B cell (primary cell): ENCODE measurements around the gene PLD1. TPM values are rescaled to one million over a fixed set of nuclear protein-coding genes. Genes with fewer than 3 reads are reported as not detected.

ENCODE experiments used
- ATAC-seq: fragments of 200-7000 bp; cut with Tn5 transposase; one replicate; pipeline ENCODE4 v1.10.0; 2021; ENCODE audit warnings: low read depth, mild to moderate bottlenecking, moderate number of reproducible peaks, moderate library complexity
- CTCF ChIA-PET: fragments of 350-600 bp; sonication (Branson Sonifier 250); formaldehyde crosslinking; loops from one replicate; lab custom pipeline; 2021; ENCODE audit warnings: antibody characterized with exemption, inconsistent platforms; lab: Charles Lee
- POLR2A ChIA-PET: fragments of 350-600 bp; sonication (Branson Sonifier 250); formaldehyde crosslinking; loops from one replicate; lab custom pipeline; 2021; ENCODE audit warnings: antibody characterized with exemption; lab: Charles Lee
- DNase-seq: peaks from one replicate; pipeline ENCODE4 v3.0.0; 2013
- H2AFZ ChIP-seq: 2 replicates; pipeline ENCODE4 v1.6.1; 2012; ENCODE audit warnings: mild to moderate bottlenecking, low read depth, low read length; ENCODE audit not compliant: insufficient read depth, poor library complexity, severe bottlenecking
- H3K27ac ChIP-seq, 2 donors: 1 replicate in 1 of 2; 2 replicates in 1 of 2; pipeline ENCODE4 v1.5.1; 2012 to 2013; ENCODE audit warnings: low read length in 2 of 2, mild to moderate bottlenecking in 2 of 2, moderate library complexity in 1 of 2
- H3K27me3 ChIP-seq, 4 experiments: fragments of 200-600 bp in 1 of 4; sonication (generic) in 1 of 4; replicated peaks in 1 of 4; 1 replicate in 2 of 4; 2 replicates in 2 of 4; pipeline versions ENCODE4 v1.6.1 to v1.7.0; 2013 to 2016; ENCODE audit warnings: low read length in 3 of 4, mild to moderate bottlenecking in 2 of 4, mixed read lengths in 1 of 4, moderate library complexity in 1 of 4; ENCODE audit not compliant: insufficient read depth in 4 of 4, control insufficient read depth in 3 of 4; ENCODE audit errors: control extremely low read depth in 1 of 4
- H3K36me3 ChIP-seq, 2 experiments: replicated peaks in 1 of 2; 1 replicate in 1 of 2; 2 replicates in 1 of 2; pipeline versions ENCODE4 v1.6.1 to v1.7.1; 2013; ENCODE audit warnings: low read length in 1 of 2; ENCODE audit not compliant: insufficient read depth in 2 of 2, control insufficient read depth in 1 of 2; ENCODE audit errors: control extremely low read depth in 1 of 2, extremely low read depth in 1 of 2
- H3K4me1 ChIP-seq, 2 donors: fragments of 200-600 bp in 1 of 2; sonication (generic) in 1 of 2; 1 replicate in 1 of 2; 2 replicates in 1 of 2; pipeline versions ENCODE4 v1.5.1 to v1.6.1; 2013 to 2017; ENCODE audit warnings: low read length in 2 of 2; ENCODE audit not compliant: control insufficient read depth in 2 of 2, insufficient read depth in 2 of 2
- H3K4me2 ChIP-seq: replicated peaks from 2 replicates; pipeline ENCODE3; 2012; ENCODE audit warnings: mild to moderate bottlenecking, low read depth, low read length; ENCODE audit not compliant: poor library complexity, severe bottlenecking
- H3K4me3 ChIP-seq, 5 experiments: fragments of 200-600 bp in 1 of 5; sonication (generic) in 1 of 5; 1 replicate in 3 of 5; 2 replicates in 2 of 5; pipeline versions ENCODE4 v1.5.1 to v1.7.0; 2011 to 2016; ENCODE audit warnings: low read length in 4 of 5, mild to moderate bottlenecking in 4 of 5, low read depth in 2 of 5, control low read depth in 1 of 5, moderate library complexity in 1 of 5; ENCODE audit not compliant: insufficient read depth in 1 of 5; ENCODE audit errors: control extremely low read depth in 1 of 5, extremely low read depth in 1 of 5
- H3K79me2 ChIP-seq: fragments of 200-600 bp; sonication (generic); one replicate; pipeline ENCODE4 v1.6.0; 2016; ENCODE audit warnings: low read length; ENCODE audit not compliant: control insufficient read depth, insufficient read depth
- H3K9ac ChIP-seq: fragments of 200-600 bp; sonication (generic); 2 replicates; pipeline ENCODE4 v1.6.1; 2017; ENCODE audit warnings: mild to moderate bottlenecking, low read length, moderate library complexity
- H3K9me3 ChIP-seq, 3 donors: one replicate each; pipeline versions ENCODE4 v1.6.1 to v1.7.1; 2013; ENCODE audit warnings: low read length in 2 of 3; ENCODE audit not compliant: control insufficient read depth in 2 of 3, insufficient read depth in 1 of 3; ENCODE audit errors: control extremely low read depth in 1 of 3
- H4K20me1 ChIP-seq: 2 replicates; pipeline ENCODE4 v1.6.0; 2012; ENCODE audit warnings: mild to moderate bottlenecking, low read length; ENCODE audit not compliant: insufficient read depth, control insufficient read depth, poor library complexity, severe bottlenecking
- H3K27ac Mint-ChIP-seq: one replicate; pipeline ENCODE4 v1.8.0; 2021; ENCODE audit warnings: mixed read lengths
- H3K27me3 Mint-ChIP-seq: one replicate; pipeline ENCODE4 v1.8.0; 2021; ENCODE audit warnings: mixed read lengths
- H3K4me1 Mint-ChIP-seq: one replicate; pipeline ENCODE4 v1.8.0; 2021; ENCODE audit warnings: mixed read lengths
- H3K4me3 Mint-ChIP-seq: one replicate; pipeline ENCODE4 v1.8.0; 2021; ENCODE audit warnings: mixed read lengths
- H3K9me3 Mint-ChIP-seq: one replicate; pipeline ENCODE4 v1.8.0; 2022; ENCODE audit warnings: mixed read lengths; ENCODE audit not compliant: insufficient read depth
- EZH2 ChIP-seq: IDR thresholded peaks from 2 replicates; pipeline ENCODE4 v1.6.1; 2012; ENCODE audit warnings: borderline replicate concordance, low read depth, mild to moderate bottlenecking, moderate library complexity, low read length; ENCODE audit not compliant: insufficient read depth, poor library complexity, severe bottlenecking
- WGBS: methylation state at CpG from one replicate; pipeline ENCODE4 v1.1.5; 2013; ENCODE audit warnings: missing lambda C conversion rate; ENCODE audit not compliant: insufficient coverage; 5-methylcytosine and 5-hydroxymethylcytosine counted together
- intact Hi-C: fragments of 100-400 bp; cut with micrococcal nuclease; formaldehyde crosslinking; loops from one replicate; pipeline ENCODE4 v1.10.0; 2022
- polyA plus RNA-seq: library from polyadenylated mRNA; depleted of rRNA; stranded (reverse); fragments of >200 nt; gene quantifications from 2 replicates; pipeline ENCODE4 v1.2.3, GENCODE V29; 2012
- total RNA-seq, 2 donors: library from RNA; stranded (reverse); fragments of 120-200 nt in 1 of 2; gene quantifications; 1 replicate in 1 of 2; 2 replicates in 1 of 2; pipeline versions ENCODE4 v1.2.3 to v1.2.4, GENCODE V29; 2013 to 2022
- TF ChIP-seq, protein P1 (sequence below): fragments of 200-600 bp; IDR thresholded peaks from one replicate; pipeline ENCODE4 v1.8.0; 2022; ENCODE audit warnings: antibody characterized with exemption, mild to moderate bottlenecking

PLD1 gene
- total and polyA plus RNA-seq, 2 donors (not counting 1 experiment from before 2014, with no cell fraction given), result 0.24 to 0.52 TPM

GRCh38 chr3:171749124-171749523, 61.2 kb downstream of the PLD1 start:
- H3K9me3 Mint-ChIP-seq, result no peaks in the 10 kb centered on the region
- peaks cover 6% of the 10 kb centered on the region for H3K27me3 Mint-ChIP-seq
- Histone ChIP-seq H3K27me3 (no peaks in the 10 kb centered on the region), H3K27ac (no peak overlapping the region), H4K20me1 (no peaks in the 10 kb centered on the region), H3K4me3 (no peak overlapping the region), H3K36me3 (no peaks in the 10 kb centered on the region), H3K9ac (no peak overlapping the region), H3K9me3 (peaks cover 0 to 10% (median 0%) of the 10 kb centered on the region in 3 donors), H3K4me2 (no peak overlapping the region), H3K4me1 (no peaks in the 10 kb centered on the region), H2AFZ (no peak overlapping the region), H3K79me2 (no peaks in the 10 kb centered on the region)
- ChIA-PET POLR2A (no interaction called here), CTCF (no interaction called here)
- DNase-seq, result no peak
- ATAC-seq, result no peak
- WGBS, result no CpG with 5 or more reads among the region's 1 CpG
- H3K27ac Mint-ChIP-seq, result no peak overlapping the region
- intact Hi-C loops, result no loop called here
- H3K4me3 Mint-ChIP-seq, result no peak overlapping the region
- H3K4me1 Mint-ChIP-seq, result no peaks in the 10 kb centered on the region
- no peak for TF ChIP-seq EZH2
- TF ChIP-seq, protein P1, sequence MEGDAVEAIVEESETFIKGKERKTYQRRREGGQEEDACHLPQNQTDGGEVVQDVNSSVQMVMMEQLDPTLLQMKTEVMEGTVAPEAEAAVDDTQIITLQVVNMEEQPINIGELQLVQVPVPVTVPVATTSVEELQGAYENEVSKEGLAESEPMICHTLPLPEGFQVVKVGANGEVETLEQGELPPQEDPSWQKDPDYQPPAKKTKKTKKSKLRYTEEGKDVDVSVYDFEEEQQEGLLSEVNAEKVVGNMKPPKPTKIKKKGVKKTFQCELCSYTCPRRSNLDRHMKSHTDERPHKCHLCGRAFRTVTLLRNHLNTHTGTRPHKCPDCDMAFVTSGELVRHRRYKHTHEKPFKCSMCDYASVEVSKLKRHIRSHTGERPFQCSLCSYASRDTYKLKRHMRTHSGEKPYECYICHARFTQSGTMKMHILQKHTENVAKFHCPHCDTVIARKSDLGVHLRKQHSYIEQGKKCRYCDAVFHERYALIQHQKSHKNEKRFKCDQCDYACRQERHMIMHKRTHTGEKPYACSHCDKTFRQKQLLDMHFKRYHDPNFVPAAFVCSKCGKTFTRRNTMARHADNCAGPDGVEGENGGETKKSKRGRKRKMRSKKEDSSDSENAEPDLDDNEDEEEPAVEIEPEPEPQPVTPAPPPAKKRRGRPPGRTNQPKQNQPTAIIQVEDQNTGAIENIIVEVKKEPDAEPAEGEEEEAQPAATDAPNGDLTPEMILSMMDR, result no peak

DNA sequence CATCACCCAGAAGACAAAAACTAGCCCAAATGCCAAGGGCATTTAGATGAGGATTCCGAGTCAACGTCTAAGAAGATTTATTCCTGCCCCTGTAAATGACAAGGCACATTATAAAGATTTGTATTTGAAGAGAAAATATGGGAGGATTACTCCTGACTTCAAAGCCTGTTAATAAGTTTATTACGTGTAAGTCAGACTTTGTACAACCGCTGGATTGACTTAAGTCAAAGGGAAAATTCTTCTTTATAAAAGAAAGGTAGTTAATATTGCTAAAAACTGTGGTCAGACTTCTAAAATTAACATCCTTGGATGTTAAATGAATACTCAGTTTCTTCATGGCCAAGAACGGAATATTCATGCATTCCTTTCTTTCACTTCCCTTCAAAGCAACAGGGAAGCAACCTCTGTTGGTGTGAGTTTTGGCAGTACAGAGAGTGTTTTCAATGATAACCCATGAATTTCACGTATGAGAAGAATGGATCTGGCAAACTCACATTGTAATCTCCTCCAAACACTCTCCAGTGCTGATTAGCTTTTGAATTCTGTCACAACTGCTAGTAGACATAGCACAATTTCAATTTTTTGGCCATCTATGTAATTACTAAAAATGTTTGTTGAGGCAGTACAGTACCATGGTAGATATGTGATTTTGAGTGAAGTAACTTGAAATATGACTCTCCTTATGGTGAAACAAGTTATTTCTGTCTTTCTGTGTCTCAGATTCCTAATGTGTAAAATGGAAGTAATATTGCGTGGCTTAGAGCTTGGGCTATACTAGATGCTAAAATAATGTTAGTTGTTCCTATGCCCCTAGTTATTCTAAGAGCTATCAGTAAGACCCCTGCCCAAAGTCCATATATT, 62.0 kb downstream of the PLD1 start:
- Histone ChIP-seq H3K9me3 (peaks cover 0 to 10% (median 0%) of the 10 kb centered on the region in 3 donors), H3K36me3 (no peaks in the 10 kb centered on the region), H3K4me3 (no peak overlapping the region), H3K27me3 (no peaks in the 10 kb centered on the region), H3K4me1 (no peaks in the 10 kb centered on the region), H4K20me1 (no peaks in the 10 kb centered on the region), H3K79me2 (no peaks in the 10 kb centered on the region), H3K9ac (no peak overlapping the region), H3K4me2 (no peak overlapping the region), H2AFZ (no peak overlapping the region), H3K27ac (no peak overlapping the region)
- DNase-seq (no peak), ATAC-seq (no peak)
- Mint-ChIP-seq H3K4me1 (no peaks in the 10 kb centered on the region), H3K27me3 (peaks cover 6% of the 10 kb centered on the region), H3K4me3 (no peak overlapping the region), H3K9me3 (no peaks in the 10 kb centered on the region), H3K27ac (no peak overlapping the region)
- intact Hi-C loops, result no loop called here
- TF ChIP-seq, protein P1, result no peak
- no peak for TF ChIP-seq EZH2
- ChIA-PET CTCF (no interaction called here), POLR2A (no interaction called here)
- WGBS, result no CpG with 5 or more reads among the region's 7 CpGs
